Measurements from ENCODE around the gene PNMA5. TPM values are rescaled to one million over a fixed set of nuclear protein-coding genes. Genes with fewer than 3 reads are reported as not detected.

Gene PNMA5
- total and polyA plus RNA-seq, 2 of the 8 experiments (the other 6 are each of a cell fraction or from before 2014, with no cell fraction given), result 0.11 TPM

DNA sequence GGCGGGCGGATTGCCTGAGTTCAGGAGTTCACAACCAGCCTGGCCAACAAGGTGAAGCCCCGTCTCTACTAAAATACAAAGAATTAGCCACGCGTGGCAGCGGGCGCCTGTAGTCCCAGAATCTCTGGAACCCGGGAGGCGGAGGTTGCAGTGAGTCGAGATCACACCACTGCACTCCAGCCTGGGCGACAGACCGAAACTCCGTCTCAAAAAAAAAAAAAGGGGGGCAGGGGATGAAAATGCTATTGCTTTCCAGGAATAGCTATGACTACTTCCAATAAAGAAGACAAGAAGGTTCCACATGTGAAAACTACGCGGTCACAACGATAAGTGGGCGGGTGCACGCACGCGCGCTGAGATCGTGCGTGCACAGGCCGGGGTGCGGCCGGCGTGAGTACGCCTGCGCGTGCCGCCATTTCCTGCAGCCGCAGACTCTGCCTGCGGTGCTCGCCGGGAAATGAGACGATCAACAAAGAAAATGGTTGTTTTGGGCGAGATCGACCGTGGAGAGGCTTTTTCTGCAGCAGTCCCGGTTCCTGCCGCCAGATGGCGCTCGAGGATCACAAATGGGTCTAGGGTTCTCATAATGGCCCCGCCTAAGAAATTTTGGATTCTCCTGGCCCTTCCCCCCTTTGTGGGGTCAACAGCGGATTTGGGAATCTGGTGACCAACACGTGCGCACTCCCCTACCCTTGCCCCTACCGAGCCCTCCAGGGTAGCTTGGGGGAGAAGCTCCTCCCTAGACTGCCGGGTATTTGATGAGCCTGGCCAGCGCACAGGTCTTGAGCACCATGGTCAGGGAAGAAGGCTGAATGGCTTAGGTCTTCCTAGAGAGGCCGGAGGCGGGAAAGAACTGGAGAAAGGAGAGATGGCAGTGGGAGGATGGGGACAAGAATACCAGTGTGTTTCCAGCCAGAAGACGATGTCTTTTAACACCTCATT lies 35.1 kb downstream of the PNMA5 start (continued):
- TF ChIP-seq, protein P1, sequence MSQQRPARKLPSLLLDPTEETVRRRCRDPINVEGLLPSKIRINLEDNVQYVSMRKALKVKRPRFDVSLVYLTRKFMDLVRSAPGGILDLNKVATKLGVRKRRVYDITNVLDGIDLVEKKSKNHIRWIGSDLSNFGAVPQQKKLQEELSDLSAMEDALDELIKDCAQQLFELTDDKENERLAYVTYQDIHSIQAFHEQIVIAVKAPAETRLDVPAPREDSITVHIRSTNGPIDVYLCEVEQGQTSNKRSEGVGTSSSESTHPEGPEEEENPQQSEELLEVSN (IDR thresholded peaks at IDR 0.05), result peak; percentile 80
- no peak for TF ChIP-seq POU5F1 (IDR thresholded peaks at IDR 0.05; ENCODE audit: low read depth, low read length)
- peak; percentile 41; the same call in 1 of the 2 replicates for TF ChIP-seq TAF1 (IDR thresholded peaks at IDR 0.05; ENCODE audit: low read depth, low read length)
- TF ChIP-seq NRF1 (IDR thresholded peaks at IDR 0.05; ENCODE audit: low read depth, low read length), result peak; percentile 47
- TF ChIP-seq SUZ12 (IDR thresholded peaks at IDR 0.05; ENCODE audit: low read length), result no peak
- TF ChIP-seq ZNF274 (IDR thresholded peaks at IDR 0.05; ENCODE audit: borderline replicate concordance, extremely low read depth, low read length), result no peak
- TF ChIP-seq, protein P2, sequence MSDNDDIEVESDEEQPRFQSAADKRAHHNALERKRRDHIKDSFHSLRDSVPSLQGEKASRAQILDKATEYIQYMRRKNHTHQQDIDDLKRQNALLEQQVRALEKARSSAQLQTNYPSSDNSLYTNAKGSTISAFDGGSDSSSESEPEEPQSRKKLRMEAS (IDR thresholded peaks at IDR 0.05), result peak; percentile 77
- TF ChIP-seq FOSL1 (IDR thresholded peaks at IDR 0.05; ENCODE audit: insufficient read depth, low read depth, low read length), result no peak
- no peak for TF ChIP-seq HDAC2 (IDR thresholded peaks at IDR 0.05; ENCODE audit: borderline replicate concordance in 1 of 2, low read depth in 2 of 2, low read length in 2 of 2)
- no peak for TF ChIP-seq TBP (IDR thresholded peaks at IDR 0.05; ENCODE audit: low read depth, low read length)
- no peak for TF ChIP-seq SAP30 (IDR thresholded peaks at IDR 0.05; ENCODE audit: insufficient read depth, insufficient replicate concordance, low read length)
- TF ChIP-seq SRF (IDR thresholded peaks at IDR 0.05; ENCODE audit: low read depth, low read length), result no peak
- no peak for TF ChIP-seq TAF7 (optimal IDR thresholded peaks at IDR 0.05; ENCODE audit: borderline replicate concordance, low read depth, low read length)
- TF ChIP-seq YY1 (IDR thresholded peaks at IDR 0.05; ENCODE audit: low read depth, low read length), result peak; percentile 98
- no peak for TF ChIP-seq BCL11A (IDR thresholded peaks at IDR 0.05; ENCODE audit: low read depth in 2 of 2, low read length in 2 of 2)
- peak; percentile 72 for TF ChIP-seq KDM5A (IDR thresholded peaks at IDR 0.05; ENCODE audit: low read length)
- no peak for TF ChIP-seq SIX5 (IDR thresholded peaks at IDR 0.05; ENCODE audit: low read depth, low read length)
- peak; percentile 76 for TF ChIP-seq TEAD4 (IDR thresholded peaks at IDR 0.05; ENCODE audit: low read depth, low read length)
- TF ChIP-seq KDM1A (IDR thresholded peaks at IDR 0.05; ENCODE audit: borderline replicate concordance, low read length), result no peak
- no peak for TF ChIP-seq JUND (IDR thresholded peaks at IDR 0.05; ENCODE audit: low read length)
